Measurements from ENCODE around the gene DNAJB2.

Gene DNAJB2

GRCh38 chr2:219287580-219288265 lies 8.6 kb downstream of the DNAJB2 start:
- Histone ChIP-seq H3K9ac (0 out of 2 replicates have a peak overlapping the region, but pooled peaks have one; percentile 38), H3K27me3 (no peaks in the 10 kb centered on the region), H4K20me1 (peaks cover 16% of the 10 kb centered on the region; the same call in 1 of the 2 replicates), H3K9me3 (no peaks in the 10 kb centered on the region), H3K4me3 (no peak overlapping the region), H3K4me1 (peaks cover 51% of the 10 kb centered on the region), H3K27ac (peak overlapping the region; percentile 9; the same call in 1 of the 2 replicates), H3K4me2 (no peak overlapping the region), H3K36me3 (peaks cover 9% of the 10 kb centered on the region; the same call in 1 of the 2 replicates)
- no peak for TF ChIP-seq Cebpa-rat (IDR thresholded peaks at IDR 0.05)

DNA sequence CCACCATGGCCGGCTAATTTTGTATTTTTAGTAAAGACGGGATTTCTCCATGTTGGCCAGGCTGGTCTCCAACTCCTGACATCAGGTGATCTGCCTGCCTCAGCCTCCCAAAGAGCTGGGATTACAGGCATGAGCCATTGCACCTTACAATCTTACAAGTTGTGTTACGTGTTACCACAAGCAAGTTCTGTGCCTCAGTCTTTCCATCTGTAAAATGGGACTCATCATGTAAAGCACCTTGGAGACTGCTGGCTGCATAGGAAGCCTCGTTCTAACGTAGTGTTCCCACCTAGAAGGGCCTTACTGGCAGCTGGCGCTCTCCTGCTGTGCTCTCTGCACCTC lies 10.0 kb downstream of the DNAJB2 start:
- TF ChIP-seq Cebpa-rat (IDR thresholded peaks at IDR 0.05) = no peak
- H3K27ac ChIP-seq = no peak overlapping the region
- no peaks in the 10 kb centered on the region for H3K27me3 ChIP-seq
- no peak overlapping the region for H3K4me3 ChIP-seq
- H4K20me1 ChIP-seq = peaks cover 11% of the 10 kb centered on the region; the same call in 1 of the 2 replicates
- peaks cover 42% of the 10 kb centered on the region for H3K4me1 ChIP-seq
- H3K9ac ChIP-seq = no peak overlapping the region
- H3K36me3 ChIP-seq = peaks cover 8% of the 10 kb centered on the region; the same call in 1 of the 2 replicates
- no peaks in the 10 kb centered on the region for H3K9me3 ChIP-seq
- no peak overlapping the region for H3K4me2 ChIP-seq

DNA sequence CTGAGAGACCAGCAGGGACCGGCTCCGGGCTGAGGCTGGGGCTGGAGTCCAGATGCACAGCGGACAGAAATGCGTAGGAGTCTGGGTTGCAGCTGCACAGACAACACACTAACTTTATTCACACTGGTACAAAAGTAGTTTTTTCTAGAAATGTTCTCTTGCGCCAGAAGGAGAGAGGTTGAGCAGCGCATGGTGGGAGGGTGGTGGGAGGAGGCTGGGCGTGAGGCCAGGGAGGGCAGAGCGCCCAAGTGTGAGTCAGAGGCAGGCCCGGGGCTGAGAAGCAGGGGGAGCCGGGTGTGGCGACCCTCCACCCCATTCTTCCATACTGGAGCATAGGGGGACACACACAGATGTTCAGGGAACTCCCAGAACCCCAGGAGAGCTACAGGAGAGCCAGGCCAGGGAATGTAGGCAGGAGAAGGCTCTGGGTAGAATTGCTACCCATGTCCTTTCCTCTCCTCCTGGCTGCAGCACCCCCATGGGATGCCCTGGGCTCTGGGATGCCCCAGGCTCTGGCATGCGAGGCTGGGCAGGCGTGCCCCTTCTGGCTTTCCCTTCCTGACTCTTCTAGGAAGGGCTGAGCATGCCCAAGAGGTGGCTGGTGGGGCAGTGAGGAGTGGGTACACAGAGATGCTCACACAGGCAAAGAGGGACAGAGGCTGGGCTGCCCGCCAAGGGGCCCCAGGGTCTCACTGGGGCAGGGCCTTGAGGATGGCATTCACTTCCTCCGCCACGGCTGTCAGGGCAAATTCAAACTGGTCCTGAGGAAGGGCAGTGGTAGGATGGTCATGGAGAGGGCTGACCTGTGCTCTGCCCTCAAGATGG lies 10.6 kb downstream of the DNAJB2 start:
- peaks cover 5% of the 10 kb centered on the region; the same call in 1 of the 2 replicates for H4K20me1 ChIP-seq
- no peaks in the 10 kb centered on the region for H3K9me3 ChIP-seq
- H3K4me1 ChIP-seq = peaks cover 39% of the 10 kb centered on the region
- H3K27me3 ChIP-seq = no peaks in the 10 kb centered on the region
- peaks cover 2% of the 10 kb centered on the region; the same call in 1 of the 2 replicates for H3K36me3 ChIP-seq
- no peak overlapping the region for H3K4me2 ChIP-seq
- no peak overlapping the region for H3K4me3 ChIP-seq
- H3K27ac ChIP-seq = no peak overlapping the region
- TF ChIP-seq Cebpa-rat (IDR thresholded peaks at IDR 0.05) = no peak
- H3K9ac ChIP-seq = no peak overlapping the region

GRCh38 chr2:219290381-219291171 lies 11.4 kb downstream of the DNAJB2 start:
- peaks cover 36% of the 10 kb centered on the region for H3K4me1 ChIP-seq
- H3K36me3 ChIP-seq = no peaks in the 10 kb centered on the region; the same call in 1 of the 2 replicates
- H3K9me3 ChIP-seq = no peaks in the 10 kb centered on the region
- no peak overlapping the region for H3K4me3 ChIP-seq
- no peak overlapping the region for H3K4me2 ChIP-seq
- no peak for TF ChIP-seq Cebpa-rat (IDR thresholded peaks at IDR 0.05)
- no peaks in the 10 kb centered on the region for H3K27me3 ChIP-seq
- H4K20me1 ChIP-seq = no peaks in the 10 kb centered on the region; the same call in 1 of the 2 replicates
- H3K27ac ChIP-seq = no peak overlapping the region
- no peak overlapping the region for H3K9ac ChIP-seq

- Histone ChIP-seq H3K9ac (no peak overlapping the region), H3K9me3 (no peaks in the 10 kb centered on the region), H3K36me3 (no peaks in the 10 kb centered on the region; the same call in 1 of the 2 replicates), H4K20me1 (no peaks in the 10 kb centered on the region), H3K27me3 (no peaks in the 10 kb centered on the region), H3K27ac (no peak overlapping the region), H3K4me3 (no peak overlapping the region), H3K4me1 (peaks cover 28% of the 10 kb centered on the region), H3K4me2 (no peak overlapping the region)
- no peak for TF ChIP-seq Cebpa-rat (IDR thresholded peaks at IDR 0.05)
Observed at GRCh38 chr2:219291394-219291793, 12.2 kb downstream of the DNAJB2 start.

- no peak for TF ChIP-seq Cebpa-rat (IDR thresholded peaks at IDR 0.05)
- Histone ChIP-seq H3K4me1 (peaks cover 25% of the 10 kb centered on the region), H4K20me1 (no peaks in the 10 kb centered on the region), H3K9me3 (no peaks in the 10 kb centered on the region), H3K27me3 (no peaks in the 10 kb centered on the region), H3K4me2 (no peak overlapping the region), H3K4me3 (no peak overlapping the region), H3K9ac (no peak overlapping the region), H3K27ac (no peak overlapping the region), H3K36me3 (no peaks in the 10 kb centered on the region)
Observed at GRCh38 chr2:219291910-219292490, 12.8 kb downstream of the DNAJB2 start.

DNA sequence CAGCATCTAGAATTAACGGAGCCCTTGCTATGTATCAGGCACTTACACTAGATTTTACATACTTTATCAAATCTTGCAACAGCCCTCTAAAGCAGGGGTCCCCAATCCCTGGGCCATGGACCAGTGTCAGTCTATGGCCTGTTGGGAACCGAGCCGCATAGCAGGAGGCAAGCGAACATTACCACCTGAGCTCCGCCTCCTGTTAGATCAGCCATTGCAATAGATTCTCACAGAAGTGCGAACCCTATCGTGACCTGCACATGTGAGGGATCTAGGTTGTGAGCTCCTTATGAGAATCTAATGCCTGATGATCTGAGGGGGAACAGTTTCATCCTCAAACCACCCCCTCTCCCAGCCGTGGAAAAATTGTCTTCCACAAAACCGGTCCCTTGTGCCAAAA lies 13.4 kb downstream of the DNAJB2 start:
- H3K9ac ChIP-seq = no peak overlapping the region
- H4K20me1 ChIP-seq = no peaks in the 10 kb centered on the region
- H3K9me3 ChIP-seq = no peaks in the 10 kb centered on the region
- no peaks in the 10 kb centered on the region for H3K27me3 ChIP-seq
- no peaks in the 10 kb centered on the region for H3K36me3 ChIP-seq
- peaks cover 25% of the 10 kb centered on the region for H3K4me1 ChIP-seq
- no peak overlapping the region for H3K4me3 ChIP-seq
- H3K27ac ChIP-seq = no peak overlapping the region
- H3K4me2 ChIP-seq = no peak overlapping the region
- TF ChIP-seq Cebpa-rat (IDR thresholded peaks at IDR 0.05) = no peak

- H3K4me3 ChIP-seq = no peak overlapping the region; the same call in 1 of the 2 replicates
- no peaks in the 10 kb centered on the region for H3K9me3 ChIP-seq
- H3K4me2 ChIP-seq = peak overlapping the region; percentile 96
- H4K20me1 ChIP-seq = no peaks in the 10 kb centered on the region
- TF ChIP-seq Cebpa-rat (IDR thresholded peaks at IDR 0.05) = no peak
- H3K27me3 ChIP-seq = peaks cover under 1% of the 10 kb centered on the region; the same call in 1 of the 2 replicates
- H3K9ac ChIP-seq = peak overlapping the region; percentile 91; the same call in 1 of the 2 replicates
- no peaks in the 10 kb centered on the region for H3K36me3 ChIP-seq
- H3K27ac ChIP-seq = peak overlapping the region; percentile 90
- H3K4me1 ChIP-seq = peaks cover 20% of the 10 kb centered on the region
Observed at GRCh38 chr2:219293736-219294231, 14.6 kb downstream of the DNAJB2 start.
